Astrocyte of the cerebellum (primary cell): Measurements from ENCODE around the gene HS6ST1.
A peak's percentile ranks its signal among the peaks of the same experiment; 100 is the strongest.

Source experiments
- DNase-seq: peaks from one replicate; pipeline ENCODE4 v3.0.0-alpha.2; 2011; ENCODE audit warnings: low read depth
- H3K4me3 ChIP-seq: 2 replicates; pipeline ENCODE4 v1.5.1; 2011; ENCODE audit warnings: mild to moderate bottlenecking, low read depth, low read length, moderate library complexity
- in situ Hi-C: cut with HindIII; loops from 2 replicates; pipeline ENCODE4 v1.10.0; 2017; ENCODE audit warnings: low sequenced_read_pairs
- TF ChIP-seq, protein P1 (sequence below): IDR thresholded peaks from 2 replicates; pipeline ENCODE4 v1.5.1; 2012; ENCODE audit warnings: low read length, low read depth, moderate library complexity, mild to moderate bottlenecking; ENCODE audit errors: missing control alignments

HS6ST1 gene

GRCh38 chr2:128313931-128314347 lies 4.7 kb downstream of the HS6ST1 start:
- in situ Hi-C loops, result loop anchor here (25.0 kb wide), 2 partner anchors 127 to 948 kb away; no protein-coding TSS in a partner anchor
- no peak for DNase-seq
- peak overlapping the region; percentile 85 for H3K4me3 ChIP-seq
- TF ChIP-seq, protein P1, sequence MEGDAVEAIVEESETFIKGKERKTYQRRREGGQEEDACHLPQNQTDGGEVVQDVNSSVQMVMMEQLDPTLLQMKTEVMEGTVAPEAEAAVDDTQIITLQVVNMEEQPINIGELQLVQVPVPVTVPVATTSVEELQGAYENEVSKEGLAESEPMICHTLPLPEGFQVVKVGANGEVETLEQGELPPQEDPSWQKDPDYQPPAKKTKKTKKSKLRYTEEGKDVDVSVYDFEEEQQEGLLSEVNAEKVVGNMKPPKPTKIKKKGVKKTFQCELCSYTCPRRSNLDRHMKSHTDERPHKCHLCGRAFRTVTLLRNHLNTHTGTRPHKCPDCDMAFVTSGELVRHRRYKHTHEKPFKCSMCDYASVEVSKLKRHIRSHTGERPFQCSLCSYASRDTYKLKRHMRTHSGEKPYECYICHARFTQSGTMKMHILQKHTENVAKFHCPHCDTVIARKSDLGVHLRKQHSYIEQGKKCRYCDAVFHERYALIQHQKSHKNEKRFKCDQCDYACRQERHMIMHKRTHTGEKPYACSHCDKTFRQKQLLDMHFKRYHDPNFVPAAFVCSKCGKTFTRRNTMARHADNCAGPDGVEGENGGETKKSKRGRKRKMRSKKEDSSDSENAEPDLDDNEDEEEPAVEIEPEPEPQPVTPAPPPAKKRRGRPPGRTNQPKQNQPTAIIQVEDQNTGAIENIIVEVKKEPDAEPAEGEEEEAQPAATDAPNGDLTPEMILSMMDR, result no peak

DNA sequence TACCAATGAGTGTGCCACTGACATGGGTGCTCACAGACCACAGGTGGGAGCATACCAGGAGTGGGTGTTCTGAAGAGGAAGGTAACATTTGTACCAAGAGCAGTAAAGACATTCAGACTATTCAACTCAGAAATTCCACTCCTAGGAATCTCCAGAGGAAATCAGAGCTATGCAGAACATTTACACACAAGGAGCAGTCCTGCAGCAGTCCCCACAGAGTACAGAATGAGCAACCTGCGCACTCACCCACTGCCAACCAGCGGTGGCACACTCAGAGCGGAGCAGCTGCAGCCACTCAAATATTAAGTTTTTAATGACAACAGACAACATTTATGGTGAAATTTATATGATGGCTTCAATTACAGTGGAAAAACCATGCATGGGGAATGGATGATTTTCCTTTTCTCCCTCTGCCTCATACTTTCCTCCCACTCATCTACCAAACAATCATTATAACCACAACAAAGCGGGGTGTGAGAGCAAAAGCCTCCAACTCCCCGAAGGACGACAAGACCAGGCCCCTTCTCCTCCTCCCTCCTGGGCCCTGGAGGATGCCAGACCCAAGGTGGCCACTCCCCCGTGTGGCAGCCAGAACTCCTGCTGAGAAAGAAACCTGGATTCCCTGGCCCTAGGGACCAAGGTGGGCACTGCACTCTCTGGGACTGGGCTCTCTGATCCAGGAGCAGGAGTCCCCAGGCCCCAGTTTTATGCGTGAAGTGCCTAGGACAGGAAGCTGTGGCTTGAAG lies 5.4 kb downstream of the HS6ST1 start:
- H3K4me3 ChIP-seq, result no peak overlapping the region
- TF ChIP-seq, protein P1, result peak; percentile 39
- in situ Hi-C loops, result loop anchor here (25.0 kb wide), 2 partner anchors 126 to 949 kb away; no protein-coding TSS in a partner anchor
- no peak for DNase-seq

DNA sequence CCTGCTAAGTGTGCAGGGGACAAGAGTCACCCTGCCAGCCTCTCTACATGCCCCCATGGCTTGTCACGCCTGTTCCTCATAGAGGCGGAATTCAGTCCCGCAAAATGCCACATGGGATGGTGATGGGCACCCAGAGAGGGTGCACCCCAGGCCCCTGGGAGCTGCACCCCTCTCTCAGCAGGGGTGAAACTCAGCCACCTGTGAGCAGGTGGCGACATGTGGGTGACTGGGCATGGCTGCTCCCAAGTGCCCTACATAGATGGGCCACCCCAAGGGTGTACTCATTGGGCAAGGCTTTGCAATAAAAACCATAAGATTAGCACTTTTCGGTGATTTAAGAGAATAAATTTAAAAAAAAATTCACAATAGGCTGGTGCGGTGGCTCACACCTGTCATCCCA lies 6.3 kb downstream of the HS6ST1 start:
- no peak for DNase-seq
- in situ Hi-C loops, result loop anchor here (25.0 kb wide), 2 partner anchors 125 to 950 kb away; no protein-coding TSS in a partner anchor
- TF ChIP-seq, protein P1, result no peak
- H3K4me3 ChIP-seq, result no peak overlapping the region

GRCh38 chr2:128311755-128312341 lies 6.8 kb downstream of the HS6ST1 start:
- TF ChIP-seq, protein P1, result no peak
- no peak overlapping the region for H3K4me3 ChIP-seq
- no peak for DNase-seq
- in situ Hi-C loops, result loop anchor here (25.0 kb wide), 2 partner anchors 125 to 950 kb away; no protein-coding TSS in a partner anchor

GRCh38 chr2:128311216-128311754 lies 7.4 kb downstream of the HS6ST1 start:
- no peak for DNase-seq
- H3K4me3 ChIP-seq, result no peak overlapping the region
- in situ Hi-C loops, result loop anchor here (25.0 kb wide), 2 partner anchors 124 to 951 kb away; no protein-coding TSS in a partner anchor
- TF ChIP-seq, protein P1, result no peak

DNA sequence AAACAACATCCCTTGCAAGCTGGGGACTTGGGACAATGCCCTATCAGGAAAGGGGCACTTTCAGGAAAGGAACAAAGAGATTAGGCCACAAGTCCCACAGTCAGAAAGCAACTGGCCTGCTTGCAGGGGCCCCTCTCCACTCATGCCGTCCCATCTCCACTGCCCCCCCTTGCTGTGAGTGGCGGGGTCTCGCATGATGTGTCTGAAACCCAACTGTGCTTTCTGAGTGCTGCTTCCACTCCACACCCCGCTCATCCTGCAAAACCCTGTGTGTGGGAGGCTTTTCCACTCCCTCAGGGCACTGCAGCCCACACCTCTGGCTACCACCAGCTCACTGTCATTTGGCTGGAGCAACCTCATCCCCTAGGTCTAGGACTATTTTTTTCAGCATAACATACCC lies 7.9 kb downstream of the HS6ST1 start:
- DNase-seq, result no peak
- in situ Hi-C loops, result loop anchor here (25.0 kb wide), 2 partner anchors 123 to 952 kb away; no protein-coding TSS in a partner anchor
- H3K4me3 ChIP-seq, result no peak overlapping the region
- TF ChIP-seq, protein P1, result no peak
